NCI-H526 (cell line): ENCODE results near the gene RREB1.
A peak's percentile ranks its signal among the peaks of the same experiment; 100 is the strongest.

ENCODE experiments used
- DNase-seq, 2 experiments: peaks; one replicate each; lab custom pipeline; 2025; lab: John Stamatoyannopoulos, UW

Gene RREB1

DNA sequence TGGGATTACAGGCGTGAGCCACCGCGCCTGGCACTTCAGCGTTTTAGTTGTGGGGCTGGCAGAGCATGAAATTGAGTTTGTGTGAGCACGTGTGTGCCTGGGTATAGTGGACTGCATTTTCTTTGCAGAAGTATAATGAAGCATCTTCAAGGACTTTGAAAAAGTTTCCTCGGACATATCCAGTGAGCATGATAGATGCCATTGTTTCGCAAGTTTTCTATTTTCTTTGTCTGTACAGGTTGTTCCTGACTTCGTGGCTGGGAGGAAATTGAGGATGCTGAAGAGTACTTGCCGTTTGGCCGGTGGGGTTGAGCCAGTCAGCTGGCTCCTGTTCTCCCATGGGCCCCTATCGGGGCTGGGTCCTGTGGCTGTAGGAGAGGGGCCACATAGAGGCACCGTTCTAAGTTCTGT, 55.9 kb downstream of the RREB1 start:
- no peak for DNase-seq

DNA sequence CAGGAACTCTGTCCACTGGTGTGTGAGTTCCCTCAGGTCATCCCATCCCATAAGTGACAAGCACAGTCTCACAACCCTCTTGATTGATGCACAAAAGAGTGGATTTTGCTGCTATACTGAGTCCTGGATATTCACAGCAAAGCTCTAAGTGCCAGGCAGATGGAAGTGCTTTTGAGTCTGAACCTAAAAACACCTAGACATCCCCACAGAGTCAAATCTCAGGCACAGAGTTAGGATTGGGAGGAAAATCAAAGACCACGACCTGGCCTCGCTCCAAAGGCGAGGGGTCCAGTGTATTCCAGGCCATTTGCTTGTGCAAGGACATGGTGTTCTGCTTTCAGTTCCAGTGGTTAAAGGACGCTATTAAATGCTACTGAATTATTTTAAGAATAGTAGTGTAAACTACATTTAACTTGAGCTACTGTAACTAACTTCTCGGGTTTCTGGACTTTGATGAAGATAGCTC, 56.8 kb downstream of the RREB1 start:
- no peak for DNase-seq

DNA sequence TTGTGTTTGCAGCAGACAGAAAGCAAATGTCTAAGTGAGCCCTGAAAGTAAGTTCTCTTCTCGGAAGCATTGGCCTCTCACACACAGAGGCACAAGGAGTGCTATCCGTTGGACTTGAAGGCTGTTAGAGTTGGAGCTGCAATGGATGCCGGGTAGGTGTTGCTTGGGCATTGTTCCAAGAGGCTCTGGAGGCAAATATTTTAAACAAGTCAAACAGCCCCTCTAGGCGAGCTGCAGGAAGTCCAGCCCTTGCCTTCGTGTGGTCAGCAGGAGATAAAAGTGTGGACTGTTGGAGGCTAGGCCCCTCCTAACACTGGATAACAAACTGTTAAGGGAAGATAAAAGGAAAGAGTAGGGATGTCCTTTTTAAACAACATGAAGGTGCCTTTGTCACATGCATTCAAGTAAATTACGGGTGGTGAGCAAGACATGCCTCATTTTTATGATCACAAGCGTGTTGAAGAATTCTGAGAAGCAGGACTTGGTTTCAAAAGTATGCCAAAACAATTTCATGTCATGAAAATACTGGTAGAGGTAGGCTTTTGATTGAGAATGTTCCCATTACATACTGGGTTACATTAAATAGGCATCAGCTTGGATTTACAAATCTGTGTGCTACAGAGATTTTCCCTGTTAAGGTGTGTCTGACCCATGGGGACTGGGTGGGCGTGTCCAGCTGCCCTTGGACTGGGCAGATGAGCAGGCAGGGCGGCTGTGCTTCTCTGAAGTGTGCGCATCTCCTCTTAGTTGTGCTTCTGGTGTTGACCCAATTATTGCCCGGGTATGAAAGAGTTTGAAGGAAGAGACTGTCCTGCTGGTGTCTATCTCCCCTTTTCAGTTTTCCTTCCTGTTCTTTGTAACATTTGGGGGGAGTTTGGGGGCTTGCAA, 57.5 kb downstream of the RREB1 start:
- DNase-seq = no peak

DNA sequence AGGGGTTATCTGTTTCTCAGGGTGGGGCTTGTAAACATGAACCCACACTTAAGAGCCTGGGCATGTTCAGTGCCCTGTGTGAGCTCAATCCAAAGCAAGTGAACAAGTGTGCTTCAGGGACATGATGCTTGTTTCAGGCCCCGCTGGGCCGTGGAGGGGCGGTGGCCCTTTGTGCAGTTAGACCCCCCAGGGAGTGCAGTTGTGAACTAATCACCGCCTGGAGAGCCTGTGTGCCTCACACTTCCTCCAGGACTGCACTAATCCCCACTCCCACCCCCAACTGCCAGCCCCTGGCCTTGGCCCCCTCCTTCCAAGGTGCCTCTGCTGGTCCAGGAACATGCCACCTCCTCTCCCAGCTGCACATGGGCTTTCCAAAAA, 58.1 kb downstream of the RREB1 start:
- no peak for DNase-seq

DNA sequence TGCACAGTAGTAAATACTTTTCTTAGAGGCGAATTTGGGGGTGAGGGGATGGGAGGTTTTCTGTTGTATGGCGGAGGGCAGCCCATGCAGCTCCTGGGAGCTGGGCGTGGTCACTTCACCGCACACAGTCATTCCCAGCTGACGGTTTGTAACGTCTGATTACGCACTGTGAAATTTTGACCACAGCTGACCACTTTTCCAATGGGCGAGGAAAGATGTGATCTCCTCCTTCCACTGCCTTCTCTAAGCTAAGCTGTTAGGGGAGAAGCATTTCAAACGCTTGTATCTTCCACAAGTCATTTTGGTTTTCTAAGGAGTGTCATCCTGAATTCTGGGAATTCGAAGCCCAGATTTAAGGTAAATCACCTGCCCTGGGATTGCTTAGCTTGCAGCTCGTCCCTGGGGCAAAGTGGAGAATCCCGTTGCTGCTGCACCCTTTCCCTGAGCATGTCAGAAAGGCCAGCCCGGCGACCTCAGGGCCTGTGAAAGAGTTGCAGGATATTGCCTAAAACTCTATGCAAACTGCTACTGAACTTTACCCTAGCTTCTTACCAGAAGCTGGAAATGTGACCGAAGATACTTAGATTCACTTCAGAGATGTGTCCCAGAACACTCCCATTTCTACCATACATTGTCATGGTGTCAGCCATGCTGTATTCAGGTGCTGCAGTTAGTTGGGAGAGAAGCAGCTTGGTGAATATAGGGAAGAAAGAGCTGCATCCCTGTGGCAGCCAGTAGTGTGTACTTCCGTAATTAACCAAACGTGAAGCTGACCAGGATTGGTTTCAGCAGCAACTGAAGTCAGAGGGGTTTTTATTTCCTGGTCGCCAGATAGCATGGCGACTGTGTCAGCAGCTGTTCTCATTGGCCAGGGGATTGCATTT, 58.9 kb downstream of the RREB1 start:
- no peak for DNase-seq

DNA sequence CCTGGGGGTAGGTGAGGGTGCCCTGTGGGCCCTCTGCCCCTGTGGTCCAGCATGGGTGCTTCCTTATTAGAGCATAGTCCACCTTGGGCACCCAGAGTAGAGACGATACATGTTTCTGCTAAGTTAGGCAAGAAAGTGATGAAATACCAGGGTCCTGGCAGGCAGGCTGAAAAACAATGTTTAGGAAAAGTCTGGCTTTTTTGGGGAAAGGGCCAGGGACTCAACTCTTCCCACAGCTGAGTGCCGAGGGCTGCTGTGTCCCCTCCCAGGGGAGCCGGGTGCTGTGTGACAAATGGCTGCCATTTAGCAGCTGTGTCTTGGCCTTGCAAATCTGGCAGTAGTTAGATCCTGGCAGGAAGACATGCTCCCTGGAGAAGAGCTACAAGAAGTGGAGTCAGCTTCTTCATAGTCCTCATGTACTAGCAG, 61.5 kb downstream of the RREB1 start:
- DNase-seq = no peak

DNA sequence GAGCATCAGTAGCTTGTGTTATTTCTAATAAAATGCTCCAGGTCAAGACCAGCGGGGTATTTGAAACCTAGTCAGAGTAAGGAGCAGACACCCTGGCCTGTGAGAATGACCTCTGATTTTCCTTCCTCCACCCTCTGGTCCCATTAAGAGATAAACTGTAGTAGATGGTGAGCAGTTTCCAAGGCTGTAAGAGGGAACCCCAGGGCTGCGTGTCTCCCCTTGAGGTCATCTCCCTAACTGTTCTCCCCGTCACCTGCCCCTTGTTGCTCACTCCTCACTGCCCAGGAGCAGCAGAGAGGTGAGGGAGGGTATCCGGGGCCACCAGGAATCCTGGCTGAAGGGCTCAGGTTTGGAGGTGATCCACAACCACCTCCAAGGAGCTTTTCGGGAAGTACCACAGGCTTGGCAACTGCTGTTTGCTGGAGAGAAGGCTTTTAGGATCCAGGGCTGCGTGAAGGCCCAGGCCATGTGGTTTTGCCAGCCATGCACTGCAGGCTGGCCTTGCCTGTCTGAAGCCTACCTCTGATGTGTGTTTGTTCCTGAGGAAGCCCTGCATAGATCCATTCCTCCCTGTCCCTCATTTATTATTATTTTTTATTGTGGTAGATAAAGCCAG, 62.5 kb downstream of the RREB1 start:
- DNase-seq = no peak

DNA sequence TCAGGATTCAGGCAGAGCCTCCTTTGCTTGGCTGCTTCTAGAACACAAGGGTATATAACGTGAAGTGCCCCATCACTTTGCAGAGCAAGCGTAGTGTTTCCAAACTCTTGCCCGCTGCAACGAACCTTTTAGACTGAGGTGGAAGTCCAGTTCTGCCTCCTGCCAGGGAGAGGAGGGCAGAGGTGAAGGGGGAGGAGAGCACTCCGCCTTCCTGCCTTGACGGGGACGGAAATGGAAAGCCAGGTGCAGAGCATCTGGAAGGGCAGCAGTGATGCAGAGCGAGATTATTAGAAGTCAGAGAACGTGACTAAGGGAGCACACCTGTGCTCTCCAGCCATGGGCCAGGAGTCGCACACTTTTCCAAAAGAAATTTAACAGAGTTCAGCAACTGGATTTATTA, 63.4 kb downstream of the RREB1 start:
- DNase-seq = peak in 1 of 2 experiments; percentile 68

DNA sequence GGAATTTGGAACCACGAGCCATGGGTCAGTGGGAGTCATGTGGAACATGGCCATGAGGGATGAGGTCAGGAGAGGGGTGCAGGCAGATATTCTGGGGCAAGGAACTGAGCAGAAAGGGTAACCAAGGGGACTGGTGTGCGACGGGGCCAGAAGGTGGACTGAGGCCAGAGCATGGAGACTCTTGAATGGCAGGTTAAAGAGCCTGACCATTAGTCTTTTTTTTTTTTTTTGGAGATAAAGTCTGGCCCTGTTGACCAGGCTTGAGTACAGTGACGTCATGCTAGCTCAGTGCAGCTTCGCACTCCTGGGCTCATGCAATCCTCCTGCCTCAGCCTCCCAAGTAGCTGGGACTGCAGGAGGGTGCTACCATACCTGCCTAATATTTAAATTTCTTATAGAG, 64.0 kb downstream of the RREB1 start:
- no peak for DNase-seq

DNA sequence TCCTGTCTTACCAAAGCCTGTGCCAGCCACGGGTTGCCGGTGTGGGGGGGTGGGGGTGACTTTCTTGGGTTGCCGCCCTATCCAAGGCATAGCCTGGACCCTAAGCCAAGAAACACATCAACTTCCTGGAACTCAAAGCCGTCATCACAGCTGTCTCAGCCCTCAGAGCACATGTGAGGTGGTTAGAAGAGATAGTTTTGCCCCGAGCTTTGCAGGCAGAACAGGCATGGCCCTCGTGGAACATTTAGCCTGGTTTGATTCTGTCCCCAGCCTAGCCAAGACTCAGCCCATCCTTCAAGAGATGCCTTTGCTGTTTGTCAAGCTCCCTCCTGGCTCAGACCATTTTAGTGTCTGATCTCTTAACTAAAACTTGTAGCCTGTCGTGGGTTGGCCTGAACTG, 64.9 kb downstream of the RREB1 start:
- no peak for DNase-seq

DNA sequence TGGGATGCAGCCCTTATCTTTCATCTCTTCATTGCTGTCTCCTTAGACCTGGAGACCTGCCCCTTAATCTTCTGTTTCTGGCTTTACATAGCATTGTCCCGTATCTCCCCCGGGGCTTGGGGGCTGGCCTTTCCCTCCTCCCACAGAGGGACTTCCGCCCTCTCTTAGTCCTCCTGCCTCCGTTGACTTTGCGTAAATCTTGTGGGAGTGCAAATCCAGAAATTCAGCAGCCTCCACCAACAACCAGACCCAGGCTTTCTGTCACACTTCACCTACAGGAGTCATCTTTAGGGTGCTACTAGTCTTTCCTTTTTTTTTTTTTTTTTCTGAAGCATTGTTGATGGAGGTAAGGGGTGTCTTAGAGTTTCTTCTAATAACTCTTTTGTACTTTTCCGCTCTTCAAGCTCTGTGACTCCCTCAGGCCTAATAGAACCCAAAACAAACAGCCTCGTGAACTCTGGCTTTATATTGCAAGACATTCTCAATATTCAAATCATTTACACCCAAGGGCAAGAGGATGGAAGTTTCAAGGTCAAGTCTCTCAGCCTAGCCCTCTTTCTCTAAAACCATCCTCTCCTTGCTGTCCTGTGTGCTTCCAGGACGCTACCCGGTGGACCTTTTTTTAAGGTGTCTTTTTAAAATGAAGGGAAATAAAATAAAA, 66.2 kb downstream of the RREB1 start:
- no peak for DNase-seq

DNA sequence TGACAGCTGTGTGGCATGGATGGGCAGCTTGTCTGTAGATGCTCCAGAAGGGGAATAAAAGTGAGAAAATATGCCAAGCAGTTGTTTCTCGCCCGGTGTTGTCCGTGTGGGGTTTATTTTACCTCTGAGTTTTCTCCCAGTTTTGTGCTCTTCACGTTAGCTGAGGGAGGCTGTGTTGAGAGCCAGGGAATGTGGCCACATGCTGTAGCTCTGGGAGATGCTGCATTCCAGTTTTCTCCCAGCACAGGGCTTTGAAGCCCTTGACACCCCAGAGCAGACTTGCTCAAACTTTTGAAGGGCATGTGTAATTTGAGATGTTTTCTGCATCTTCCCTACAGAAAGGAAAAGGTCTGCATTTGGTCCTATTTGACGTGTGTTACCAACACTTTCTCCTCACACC, 67.7 kb downstream of the RREB1 start:
- no peak for DNase-seq

DNA sequence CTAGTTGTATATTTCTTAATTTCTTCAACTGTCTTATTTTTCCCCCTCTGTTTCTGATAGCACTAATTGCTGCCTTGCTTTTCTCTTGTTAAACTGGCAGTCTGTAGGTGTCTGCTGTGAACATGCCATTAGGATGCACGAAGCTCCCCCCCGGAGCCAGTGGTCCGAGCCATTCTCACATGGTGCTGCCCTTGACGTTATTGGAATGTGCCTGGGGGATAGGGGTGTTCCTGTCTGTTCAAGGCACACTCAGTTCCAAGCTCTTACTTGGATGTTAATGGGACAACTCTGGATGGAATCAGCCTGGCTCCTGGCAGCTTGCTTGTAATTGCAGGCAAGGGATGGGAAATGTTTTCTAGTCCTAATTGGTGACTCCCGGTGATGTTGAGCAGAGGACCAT, 68.4 kb downstream of the RREB1 start:
- DNase-seq = no peak

DNA sequence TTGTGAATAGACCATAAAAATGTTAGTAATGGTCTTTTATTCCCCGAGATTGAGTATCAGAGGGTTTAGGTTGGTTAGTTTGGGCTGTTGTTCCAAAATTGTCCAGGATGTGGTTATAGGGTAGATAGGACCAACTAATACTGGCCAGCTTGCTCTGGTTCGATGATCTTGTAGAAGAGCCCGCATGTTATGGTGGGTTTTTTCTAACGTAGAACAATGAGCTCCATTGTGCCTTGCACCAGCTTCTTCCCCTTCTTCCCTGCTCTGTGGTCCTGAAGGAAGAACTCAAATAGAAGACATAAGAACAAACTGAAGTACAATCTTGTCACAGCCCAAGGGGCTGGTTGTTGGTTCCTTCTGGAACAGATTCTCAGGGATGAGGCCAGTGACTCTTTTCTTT, 70.5 kb downstream of the RREB1 start:
- DNase-seq = no peak

DNA sequence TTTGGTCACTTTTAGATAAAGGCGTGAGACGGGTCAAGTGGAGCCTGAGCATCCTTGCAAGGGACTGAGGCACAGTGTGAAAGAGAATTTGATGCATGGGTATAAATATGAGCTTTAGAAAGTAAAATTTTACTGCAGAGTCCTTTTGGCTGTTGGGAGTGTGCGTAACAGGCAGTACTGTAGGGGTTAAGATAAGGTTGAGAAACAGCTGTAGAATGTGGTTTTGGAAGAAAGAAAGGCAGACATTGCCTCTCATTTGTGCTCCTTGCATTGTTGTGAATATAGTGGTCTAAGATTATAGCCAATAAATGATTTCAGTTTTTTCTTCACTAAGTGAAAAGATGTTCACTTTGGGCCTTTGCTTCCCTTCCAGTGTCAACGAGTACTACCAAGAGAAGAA, 73.0 kb downstream of the RREB1 start:
- DNase-seq = no peak

DNA sequence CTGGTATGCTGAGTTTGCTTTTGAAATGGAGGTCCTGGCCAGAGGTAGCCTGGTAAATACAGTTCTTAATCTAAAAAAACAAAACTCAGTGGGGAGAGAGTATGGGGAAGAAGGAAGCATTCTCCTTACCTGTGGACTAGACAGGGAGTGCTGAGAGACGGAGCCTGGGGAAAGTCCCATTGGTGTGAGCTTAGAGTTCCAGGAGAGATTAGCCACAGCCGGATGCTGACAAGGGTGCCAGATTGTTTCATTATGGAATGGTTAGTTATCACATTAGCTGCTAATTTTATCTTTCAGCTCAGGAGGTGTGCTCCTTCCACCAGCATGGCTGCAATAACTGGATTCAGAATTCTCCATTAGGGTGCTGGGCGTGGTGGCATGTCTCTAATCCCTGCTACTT, 75.9 kb downstream of the RREB1 start:
- no peak for DNase-seq

DNA sequence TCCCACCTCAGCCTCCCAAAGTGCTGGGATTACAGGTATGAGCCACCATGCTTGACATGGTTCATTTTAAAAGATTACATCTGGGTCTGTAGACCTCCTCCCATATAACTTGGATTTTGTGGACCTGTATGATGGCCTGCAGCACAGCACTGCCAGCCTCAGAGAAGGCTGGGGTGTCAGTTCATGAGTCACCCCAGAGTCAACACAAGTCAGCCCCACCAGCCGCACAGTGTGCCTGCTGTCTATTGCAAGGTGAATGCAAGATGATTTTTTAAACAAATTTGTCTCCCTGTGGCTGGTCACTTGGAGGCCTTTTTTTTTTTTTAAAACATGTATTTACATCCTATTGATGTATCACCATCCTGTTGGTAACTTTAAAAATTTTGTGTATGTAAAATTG, 76.7 kb downstream of the RREB1 start:
- no peak for DNase-seq

DNA sequence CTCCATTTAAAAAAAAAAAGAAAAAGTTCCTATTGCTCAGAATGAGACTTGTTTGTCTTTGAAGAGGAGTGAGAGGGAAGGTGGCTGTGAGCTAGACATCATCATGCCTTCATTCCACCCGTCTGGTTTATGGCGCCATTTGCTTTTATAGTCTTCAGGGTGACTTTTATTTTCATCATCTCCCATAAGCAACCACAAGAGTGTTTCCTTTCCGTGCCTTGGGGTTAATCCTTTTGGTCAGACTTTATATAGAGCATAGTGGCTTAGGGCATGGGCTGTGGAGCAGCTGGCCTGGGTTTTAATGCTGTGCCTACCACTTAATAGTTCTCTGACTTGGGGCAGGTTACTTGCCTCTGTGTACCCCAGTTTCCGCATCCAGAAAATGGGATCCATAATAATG, 77.8 kb downstream of the RREB1 start:
- DNase-seq = no peak

DNA sequence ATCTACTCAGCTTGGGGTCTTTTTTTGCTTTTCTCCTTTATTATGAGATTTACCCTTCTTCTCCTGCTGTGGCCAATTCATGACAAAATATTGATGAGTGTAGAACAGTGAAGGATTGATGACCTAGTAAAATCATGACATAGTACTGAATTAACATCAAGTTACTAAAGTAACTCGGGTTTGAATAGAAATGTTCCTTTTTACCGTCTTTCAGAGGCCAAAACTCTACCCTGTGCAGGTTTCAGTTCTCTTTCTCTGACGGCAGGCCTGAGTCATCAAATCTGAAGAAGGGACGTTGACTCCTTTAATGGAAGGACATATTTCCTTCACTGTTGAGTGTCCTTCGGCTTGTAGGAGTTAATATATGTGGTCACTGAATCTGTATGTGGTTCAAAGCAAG, 80.7 kb downstream of the RREB1 start:
- no peak for DNase-seq

DNA sequence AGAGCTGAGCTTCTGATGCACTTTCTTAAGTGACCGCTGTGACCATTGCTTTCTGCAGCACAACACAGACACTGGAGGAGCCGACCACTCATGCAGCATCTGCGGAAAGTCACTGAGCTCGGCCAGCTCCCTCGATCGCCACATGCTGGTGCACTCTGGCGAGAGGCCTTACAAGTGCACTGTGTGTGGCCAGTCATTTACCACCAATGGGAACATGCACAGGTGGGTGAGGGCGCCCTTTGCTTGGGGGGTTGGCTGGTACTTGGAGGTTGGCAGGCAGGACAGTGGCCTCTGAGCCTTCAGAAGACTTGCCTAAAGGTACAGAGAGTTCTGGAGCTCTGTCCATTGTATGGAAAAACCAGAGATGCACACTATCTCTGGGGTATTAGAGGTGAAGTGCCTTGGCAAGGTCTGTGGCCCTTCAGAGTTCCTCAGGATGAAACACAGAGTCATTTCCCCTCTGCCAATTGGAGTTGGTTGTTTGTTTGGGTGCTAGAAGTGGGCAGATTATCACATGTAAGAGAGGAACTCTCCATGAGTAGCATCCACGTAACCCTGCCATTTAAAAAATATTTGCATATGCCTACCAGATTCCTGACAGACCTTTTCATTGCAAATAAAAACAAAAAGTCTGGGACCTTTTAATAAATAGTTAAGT, 81.5 kb downstream of the RREB1 start:
- DNase-seq = peak in 1 of 2 experiments; percentile 31

DNA sequence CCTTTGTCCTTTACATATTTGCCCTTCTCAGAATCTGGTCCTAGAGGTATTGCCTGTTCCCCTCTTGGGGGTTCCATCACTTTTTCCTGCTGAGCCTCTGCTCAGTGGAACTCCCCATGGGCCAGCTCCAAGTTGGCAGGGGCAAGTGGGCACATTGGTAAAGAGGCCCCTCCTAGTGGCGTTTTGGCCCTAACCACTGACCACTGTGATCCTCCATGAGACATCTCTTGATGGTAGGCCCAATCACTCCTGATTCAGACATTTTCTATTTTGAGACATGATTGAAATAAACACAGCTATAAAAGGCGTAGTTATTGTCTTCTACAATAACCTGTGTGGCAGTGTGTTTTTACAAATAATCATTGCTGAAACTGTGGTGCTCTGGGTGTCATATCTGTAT, 83.0 kb downstream of the RREB1 start:
- no peak for DNase-seq

DNA sequence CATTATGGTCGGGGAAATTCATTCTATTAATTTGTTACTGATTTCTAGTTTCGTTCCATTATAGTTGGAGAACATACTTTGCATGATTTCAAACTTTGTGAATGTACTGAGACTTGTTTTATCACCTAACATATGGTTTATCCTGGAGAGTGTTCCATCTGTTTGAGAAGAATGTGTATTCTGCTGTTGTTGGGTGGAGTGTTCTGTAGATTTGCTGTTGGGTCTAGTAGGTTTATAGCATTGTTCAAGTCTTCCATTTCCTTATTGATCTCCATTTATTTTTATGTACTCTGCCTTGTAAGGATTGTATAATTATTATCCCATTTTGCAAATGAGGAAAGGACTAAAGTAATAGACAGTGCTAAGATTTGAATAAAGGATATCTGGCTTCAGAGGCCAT, 85.4 kb downstream of the RREB1 start:
- DNase-seq = no peak
